HCT116 (cell line): ENCODE measurements around the gene ZDBF2. TPM values are rescaled to one million over a fixed set of nuclear protein-coding genes. Genes with fewer than 3 reads are reported as not detected.

Source experiments
- ATAC-seq: fragments of 200-7000 bp; cut with Tn5 transposase; 2 replicates; pipeline ENCODE4 v1.9.1; 2020; ENCODE audit warnings: mild to moderate bottlenecking, moderate library complexity
- BruUV-seq: library from RNA; stranded (reverse); fragments of 400-500 nt; replicated peaks from 2 replicates; lab custom pipeline; 2021; lab: Mats Ljungman, UMichigan
- CTCF ChIA-PET: fragments of 300-600 bp; sonication (Branson Sonifier 250); formaldehyde crosslinking; loops from one replicate; lab custom pipeline; 2021; ENCODE audit warnings: antibody characterized with exemption; lab: Charles Lee
- POLR2A ChIA-PET: fragments of 300-600, 350-600 bp; sonication (Branson Sonifier 250); formaldehyde crosslinking; loops from one replicate; lab custom pipeline; 2021; ENCODE audit warnings: antibody characterized with exemption; lab: Charles Lee
- RAD21 ChIA-PET, 2 experiments: fragments of 300-600 bp; sonication (Branson Sonifier 250); formaldehyde crosslinking; loops; one replicate each; lab custom pipeline; 2023; ENCODE audit warnings: low total read pairs in 2 of 2; ENCODE audit not compliant: uncharacterized antibody in 2 of 2, unreplicated experiment in 2 of 2, low non-redundant PET in 1 of 2; lab: Charles Lee
- DNase-seq: peaks from one replicate; pipeline ENCODE4 v3.0.0-alpha.2; 2010; ENCODE audit warnings: low read depth, low spot score
- H2AFZ ChIP-seq: fragments of 200-600 bp; shearing (Covaris generic), sonication (generic); 2 replicates; pipeline ENCODE4 v1.6.1; 2017; ENCODE audit warnings: low read depth, mixed run types, mixed read lengths, antibody characterized with exemption, low read length; ENCODE audit not compliant: poor library complexity, severe bottlenecking
- H3K27ac ChIP-seq: 2 replicates; pipeline ENCODE4 v1.5.1; 2012; ENCODE audit warnings: low read depth, low read length
- H3K27me3 ChIP-seq: fragments of 200-600 bp; sonication (generic); 2 replicates; pipeline ENCODE4 v1.6.1; 2016; ENCODE audit warnings: mixed run types, low read length, mixed read lengths; ENCODE audit not compliant: insufficient read depth
- H3K36me3 ChIP-seq, 2 experiments: fragments of 200-500 bp in 1 of 2; fragments of 200-600 bp in 1 of 2; sonication (Bioruptor generic) in 1 of 2; sonication (generic) in 1 of 2; 2 replicates each; pipeline versions ENCODE4 v1.5.1 to v1.6.1; 2014 to 2016; ENCODE audit warnings: low read length in 2 of 2, inconsistent platforms in 1 of 2, mixed read lengths in 1 of 2, mixed run types in 1 of 2; ENCODE audit not compliant: insufficient read depth in 2 of 2, control insufficient read depth in 1 of 2
- H3K4me1 ChIP-seq, 2 experiments: fragments of 200-600 bp in 1 of 2; sonication (generic) in 1 of 2; 2 replicates each; pipeline versions ENCODE4 v1.5.1 to v1.6.1; 2012 to 2017; ENCODE audit warnings: low read length in 2 of 2, inconsistent platforms in 1 of 2, mild to moderate bottlenecking in 1 of 2, mixed read lengths in 1 of 2, mixed run types in 1 of 2, moderate library complexity in 1 of 2; ENCODE audit not compliant: insufficient read depth in 2 of 2, control insufficient read depth in 1 of 2
- H3K4me2 ChIP-seq: fragments of 200-600 bp; sonication (generic); 2 replicates; pipeline ENCODE4 v1.6.1; 2017; ENCODE audit warnings: mixed run types, low read length, mixed read lengths
- H3K4me3 ChIP-seq, 2 experiments: fragments of 200-600 bp in 1 of 2; sonication (generic) in 1 of 2; replicated peaks in 1 of 2; 2 replicates each; pipeline ENCODE4 v1.5.1; 2011 to 2016; ENCODE audit warnings: low read length in 2 of 2, control low read depth in 1 of 2, low read depth in 1 of 2, mild to moderate bottlenecking in 1 of 2, mixed read lengths in 1 of 2, mixed run types in 1 of 2
- H3K79me2 ChIP-seq: fragments of 200-600 bp; sonication (generic); 2 replicates; pipeline ENCODE4 v1.6.1; 2017; ENCODE audit warnings: mild to moderate bottlenecking, mixed run types, low read length, moderate library complexity, mixed read lengths; ENCODE audit not compliant: insufficient read depth
- H3K9ac ChIP-seq: fragments of 200-600 bp; sonication (generic); 2 replicates; pipeline ENCODE4 v1.6.1; 2016; ENCODE audit warnings: low read length, mixed read lengths
- H3K9me2 ChIP-seq: fragments of 200-600 bp; sonication (generic), shearing (Covaris generic); 2 replicates; pipeline ENCODE4 v1.6.1; 2017; ENCODE audit warnings: mixed run types, mild to moderate bottlenecking, moderate library complexity; ENCODE audit not compliant: insufficient read depth
- H3K9me3 ChIP-seq, 2 experiments: fragments of 200-500 bp in 1 of 2; fragments of 200-600 bp in 1 of 2; sonication (Bioruptor generic) in 1 of 2; sonication (generic) in 1 of 2; 2 replicates each; pipeline ENCODE4 v1.6.1; 2014 to 2017; ENCODE audit warnings: low read length in 2 of 2, mixed read lengths in 2 of 2, inconsistent platforms in 1 of 2, low read depth in 1 of 2, mild to moderate bottlenecking in 1 of 2, mixed run types in 1 of 2, moderate library complexity in 1 of 2; ENCODE audit not compliant: control insufficient read depth in 1 of 2, insufficient read depth in 1 of 2
- H4K20me1 ChIP-seq: fragments of 200-600 bp; sonication (generic), shearing (Covaris generic); 2 replicates; pipeline ENCODE4 v1.6.1; 2017; ENCODE audit warnings: mixed run types, mild to moderate bottlenecking, moderate library complexity; ENCODE audit not compliant: insufficient read depth
- ATF3 ChIP-seq: IDR thresholded peaks from 2 replicates; pipeline ENCODE4 v1.6.1; 2012
- CBX3 ChIP-seq: IDR thresholded peaks from 2 replicates; pipeline ENCODE4 v1.6.1; 2012; ENCODE audit warnings: low read depth
- CEBPB ChIP-seq: IDR thresholded peaks from 2 replicates; pipeline ENCODE4 v1.6.1; 2012; ENCODE audit warnings: low read depth
- CTCF ChIP-seq, 3 experiments: fragments of 200-600 bp in 1 of 3; sonication (generic) in 1 of 3; IDR thresholded peaks in 2 of 3; conservative IDR thresholded peaks in 1 of 3; 2 replicates each; pipeline ENCODE4 v1.5.1; 2012 to 2017; ENCODE audit warnings: low read depth in 2 of 3, low read length in 2 of 3, antibody characterized with exemption in 1 of 3, borderline replicate concordance in 1 of 3, control low read depth in 1 of 3, mild to moderate bottlenecking in 1 of 3, mixed read lengths in 1 of 3, mixed run types in 1 of 3, moderate library complexity in 1 of 3; ENCODE audit not compliant: insufficient read depth in 1 of 3
- EGR1 ChIP-seq: IDR thresholded peaks from 2 replicates; pipeline ENCODE4 v1.6.1; 2012; ENCODE audit warnings: low read depth
- EZH2phosphoT487 ChIP-seq: fragments of 200-600 bp; IDR thresholded peaks from 2 replicates; pipeline ENCODE4 v1.6.1; 2018; ENCODE audit warnings: antibody characterized with exemption, borderline replicate concordance
- MAX ChIP-seq: IDR thresholded peaks from 2 replicates; pipeline ENCODE4 v1.6.1; 2012
- POLR2A ChIP-seq: IDR thresholded peaks from 2 replicates; pipeline ENCODE4 v1.7.0; 2011; ENCODE audit warnings: borderline replicate concordance; ENCODE audit not compliant: insufficient read depth, insufficient read length; ENCODE audit errors: extremely low read depth
- RAD21 ChIP-seq: IDR thresholded peaks from 2 replicates; pipeline ENCODE4 v1.6.1; 2012; ENCODE audit warnings: low read depth, mild to moderate bottlenecking
- REST ChIP-seq: IDR thresholded peaks from 2 replicates; pipeline ENCODE4 v1.6.1; 2012; ENCODE audit warnings: low read depth
- SIN3A ChIP-seq: IDR thresholded peaks from 2 replicates; pipeline ENCODE4 v1.6.1; 2012; ENCODE audit warnings: low read depth
- SP1 ChIP-seq: IDR thresholded peaks from 2 replicates; pipeline ENCODE4 v1.6.1; 2012; ENCODE audit warnings: low read depth
- SRF ChIP-seq: IDR thresholded peaks from 2 replicates; pipeline ENCODE4 v1.6.1; 2012; ENCODE audit warnings: low read depth
- ZNF274 ChIP-seq: fragments of 200-500 bp; sonication (Bioruptor generic); IDR thresholded peaks from 2 replicates; pipeline ENCODE4 v1.6.1; 2014; ENCODE audit warnings: mild to moderate bottlenecking, low read depth, low read length, inconsistent platforms
- intact Hi-C: fragments of 100-400 bp; cut with micrococcal nuclease; formaldehyde crosslinking; loops from 2 replicates; pipeline ENCODE4 v1.10.0; 2022
- total RNA-seq: library from RNA; stranded (reverse); gene quantifications from one replicate; pipeline ENCODE4 v1.2.1, GENCODE V29; 2021; ENCODE audit not compliant: unreplicated experiment

The ZDBF2 gene
- total RNA-seq, 1 experiment from 2014 or later, result 9.2 TPM

GRCh38 chr2:206273905-206274304 is 558 bp upstream of the ZDBF2 start:
- H3K9me3 ChIP-seq, result no peaks in the 10 kb centered on the region
- no peaks in the 10 kb centered on the region for H3K9me2 ChIP-seq
- H3K9ac ChIP-seq, result no peak overlapping the region; the same call in 1 of the 2 replicates
- POLR2A ChIA-PET, result no interaction called here
- DNase-seq (no peak), ATAC-seq (no peak)
- H3K79me2 ChIP-seq, result peaks cover 12% of the 10 kb centered on the region; the same call in 1 of the 2 replicates
- CTCF ChIA-PET, result no interaction called here
- H3K4me1 ChIP-seq, result peaks cover 0 to 3% of the 10 kb centered on the region in 2 experiments; a peak in 1 of 4 replicates
- intact Hi-C loops, result no loop called here
- TF ChIP-seq ZNF274 (no peak), SRF (no peak), RAD21 (no peak), CBX3 (no peak), EGR1 (no peak), REST (no peak), SIN3A (no peak), MAX (no peak), SP1 (no peak), EZH2phosphoT487 (no peak), CEBPB (no peak), POLR2A (no peak), CTCF (IDR thresholded peaks at IDR 0.05 in 2 of 3, conservative IDR thresholded peaks at IDR 0.05 in 1 of 3; ENCODE audit: borderline replicate concordance in 1 of 3, insufficient read depth in 1 of 3, low read depth in 2 of 3, low read length in 2 of 3) (no peak), ATF3 (no peak)
- H3K27ac ChIP-seq, result no peak overlapping the region
- TSS peak; percentile 71 for BruUV-seq
- no peaks in the 10 kb centered on the region for H3K36me3 ChIP-seq
- H3K27me3 ChIP-seq, result no peaks in the 10 kb centered on the region
- RAD21 ChIA-PET, result no interaction called here
- H3K4me3 ChIP-seq, result peak overlapping the region; percentile 60 to 63
- H3K4me2 ChIP-seq, result peak overlapping the region; percentile 69
- H2AFZ ChIP-seq, result no peak overlapping the region
- no peaks in the 10 kb centered on the region for H4K20me1 ChIP-seq
